Gastrocnemius medialis (tissue), 4 donors: ENCODE measurements around the gene PLS3.

Source experiments
- CTCF ChIP-seq, 5 experiments: fragments of 450-650 bp in 3 of 5; fragments of 200-600 bp in 2 of 5; sonication (generic) in 2 of 5; IDR thresholded peaks in 4 of 5; conservative IDR thresholded peaks in 1 of 5; 1 replicate in 4 of 5; 2 replicates in 1 of 5; pipeline ENCODE4 v1.5.1; 2016 to 2019; ENCODE audit warnings: antibody characterized with exemption in 5 of 5, mild to moderate bottlenecking in 3 of 5, moderate library complexity in 3 of 5
- POLR2A ChIP-seq, 2 donors: fragments of 450-650 bp; IDR thresholded peaks; one replicate each; pipeline ENCODE4 v1.6.1; 2017; ENCODE audit warnings: antibody characterized with exemption in 2 of 2, mild to moderate bottlenecking in 2 of 2, moderate library complexity in 2 of 2

- no peak for TF ChIP-seq CTCF (IDR thresholded peaks at IDR 0.05 in 4 of 5, conservative IDR thresholded peaks at IDR 0.05 in 1 of 5)
- no peak for TF ChIP-seq POLR2A (IDR thresholded peaks at IDR 0.05)
These were observed 41.9 kb downstream of the PLS3 start for GRCh38 chrX:115602729-115603389.
